ENCODE measurements around the gene MUSK. TPM values are rescaled to one million over a fixed set of nuclear protein-coding genes. Genes with fewer than 3 reads are reported as not detected.

MUSK gene
- total RNA-seq, result 0.19 and 0.56 TPM in 2 replicates

DNA sequence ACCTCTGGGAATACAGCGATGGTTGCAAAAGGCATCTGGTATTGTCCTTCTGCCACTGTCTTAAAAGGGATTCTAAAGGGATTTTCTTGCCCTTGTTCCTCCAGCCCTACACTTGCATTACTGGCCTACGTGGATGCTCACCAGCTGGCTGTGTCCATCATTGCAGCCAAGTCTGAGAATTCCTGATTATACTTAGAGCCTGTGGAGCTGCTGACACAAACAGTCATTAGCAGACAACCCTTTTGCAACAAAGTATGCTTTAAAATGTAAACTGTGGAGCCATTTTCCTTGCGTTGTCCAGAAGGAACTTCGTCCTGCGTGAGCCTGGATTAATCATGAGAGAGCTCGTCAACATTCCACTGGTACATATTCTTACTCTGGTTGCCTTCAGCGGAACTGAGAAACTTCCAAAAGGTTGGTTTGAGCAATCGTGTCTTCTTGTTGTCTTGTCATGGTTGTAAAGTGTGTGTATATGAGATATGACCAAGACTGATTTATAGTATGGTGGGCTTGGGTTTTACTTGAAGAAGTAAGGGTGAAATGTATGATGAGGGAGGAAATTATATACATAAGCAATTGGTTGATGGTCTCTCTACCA lies at the start of gene MUSK:
Gene MUSK (plus strand): TSS at position 222 of the 598 bp plus-strand sequence. CDS start 114 bp downstream, at position 336.

Other genes starting within 250 kb of the MUSK start
- 14.4 and 90.8 TPM in 2 replicates for gene SVEP1, start 89.0 kb upstream of the MUSK start, total RNA-seq